Stimulated activated CD4-positive, alpha-beta T cell treated with anti-CD3 and anti-CD28 coated beads, Interleukin-12 subunit alpha, Interleukin-12 subunit beta, amount 100 ng/mL, for 4 hours (primary cell): ENCODE results near the gene NSUN7.
"Not testable (repeated sequence)": the region's sequence is repeated elsewhere in the genome, so short reads cannot be mapped to it uniquely, and the experiment has no call there.

ENCODE experiments used
- DNase-seq: peaks from one replicate; pipeline ENCODE4 v3.0.0-alpha.2; 2020

Gene NSUN7, protein sequence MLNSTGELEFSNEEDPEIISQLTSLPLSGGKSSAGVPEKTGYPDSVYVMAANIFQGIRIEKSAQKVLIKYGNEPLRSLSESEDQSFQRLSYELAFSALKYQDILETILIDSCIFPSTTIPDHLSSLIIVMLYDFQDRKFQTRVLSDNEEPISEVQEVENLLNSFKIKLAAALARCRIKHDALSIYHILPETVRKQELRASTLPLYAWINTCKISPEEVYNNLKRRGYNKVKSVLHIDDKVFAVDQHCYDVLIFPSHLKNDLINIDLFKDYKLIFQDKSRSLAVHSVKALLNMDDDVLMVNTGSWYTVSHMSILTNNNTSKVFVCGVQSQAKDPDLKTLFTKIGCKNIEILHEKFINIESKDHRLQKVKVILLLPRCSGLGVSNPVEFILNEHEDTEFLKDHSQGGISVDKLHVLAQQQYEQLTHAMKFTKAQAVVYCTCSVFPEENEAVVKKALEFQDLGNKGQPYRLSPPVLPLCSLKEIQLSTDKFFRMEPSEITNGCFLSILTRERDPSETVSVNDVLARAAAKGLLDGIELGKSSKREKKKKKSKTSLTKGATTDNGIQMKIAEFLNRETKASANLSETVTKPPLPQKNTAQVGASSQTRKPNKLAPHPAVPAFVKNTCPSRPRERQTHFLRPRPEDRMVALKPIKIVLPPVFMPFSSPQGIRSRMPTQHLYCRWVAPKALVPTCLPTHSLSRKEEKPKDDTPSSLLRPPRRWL

DNA sequence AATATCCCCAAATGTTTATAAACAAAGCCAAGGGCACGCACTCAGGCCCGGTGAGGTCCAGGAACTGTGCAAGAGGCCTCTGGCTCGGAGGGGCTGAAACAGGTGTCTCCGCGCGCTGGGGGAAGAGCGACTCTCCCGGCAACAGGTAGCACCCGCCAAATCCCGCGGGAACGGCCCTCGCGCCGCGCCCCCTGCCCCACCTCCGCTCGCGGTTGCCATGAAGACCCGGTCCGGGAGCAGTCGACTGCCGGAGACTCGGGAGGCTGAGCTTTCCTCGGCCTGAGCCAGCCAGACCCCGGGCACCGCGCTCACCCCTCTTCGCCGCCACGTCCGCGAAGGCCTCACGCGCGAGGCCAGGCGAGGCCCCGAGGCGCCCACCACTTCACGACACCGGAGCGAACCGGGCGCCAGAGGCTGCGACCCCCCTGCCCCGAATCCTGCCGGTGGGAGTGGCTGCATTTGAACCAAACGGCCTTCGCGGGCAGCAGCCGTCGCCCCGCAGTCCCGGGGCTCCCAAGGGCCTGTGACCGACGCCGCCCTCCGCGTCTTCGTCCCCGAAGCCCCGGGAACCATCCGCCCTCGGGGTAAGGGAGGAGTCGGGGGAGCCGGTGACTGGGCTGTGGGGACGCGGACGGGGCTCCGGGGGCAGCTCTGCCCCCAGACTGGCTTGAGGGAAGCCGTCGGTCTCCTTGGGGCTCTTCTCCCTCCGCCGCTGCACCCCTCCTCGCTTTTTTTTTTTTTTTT lies at the start of gene NSUN7:
TSS of gene NSUN7 (plus strand) at position 239 of the 744 bp plus-strand sequence. CDS start 739 bp downstream, outside the sequence.
- peak; percentile 11 for DNase-seq

DNA sequence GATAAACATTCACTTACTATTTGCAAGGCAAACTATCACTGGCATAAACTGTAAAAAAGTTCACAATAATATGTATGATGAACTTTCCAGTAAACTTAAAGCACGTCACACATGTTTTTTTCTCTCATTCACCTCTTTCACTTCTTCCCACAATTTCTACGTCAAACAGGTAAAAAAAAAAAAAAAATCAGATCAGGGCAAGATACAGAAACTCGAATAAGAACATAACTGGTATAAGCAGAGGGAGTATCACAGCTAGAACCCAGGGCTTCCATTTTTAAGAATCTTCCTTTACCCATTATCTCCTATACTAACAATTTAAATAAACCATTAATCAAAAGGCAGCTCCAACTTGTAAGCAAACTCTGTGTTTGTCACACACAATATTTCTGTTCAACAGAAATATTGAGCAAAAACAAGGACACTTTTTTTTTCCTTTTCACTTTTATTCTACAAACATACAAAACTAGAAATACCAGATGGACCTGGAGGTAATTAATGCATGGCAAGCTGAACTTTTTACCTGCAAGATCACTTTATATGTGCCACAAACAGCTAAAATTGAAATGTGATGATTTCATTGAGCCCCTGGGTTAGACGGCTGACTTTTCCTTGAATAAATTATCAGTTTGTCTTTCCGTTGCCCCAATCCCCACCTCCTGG lies 47.5 kb upstream of the NSUN7 start:
- DNase-seq, result no peak

DNA sequence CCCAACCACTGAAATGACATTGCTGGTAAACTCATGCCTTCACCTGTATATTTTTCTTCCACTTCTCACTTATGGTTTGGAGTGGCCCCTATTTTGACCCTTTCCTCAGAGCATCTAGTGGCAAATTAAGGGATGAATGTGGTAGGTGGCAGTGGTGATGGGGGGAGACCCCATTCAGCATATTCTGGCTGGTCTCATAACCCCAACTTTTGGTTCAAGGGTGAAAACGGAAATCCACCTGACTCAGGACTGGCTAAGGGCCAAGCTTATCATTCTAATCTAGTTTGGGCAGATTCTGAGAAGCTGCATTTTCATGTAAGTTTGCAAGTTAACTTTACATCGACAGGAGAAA lies 47.0 kb upstream of the NSUN7 start:
- DNase-seq, result no peak

DNA sequence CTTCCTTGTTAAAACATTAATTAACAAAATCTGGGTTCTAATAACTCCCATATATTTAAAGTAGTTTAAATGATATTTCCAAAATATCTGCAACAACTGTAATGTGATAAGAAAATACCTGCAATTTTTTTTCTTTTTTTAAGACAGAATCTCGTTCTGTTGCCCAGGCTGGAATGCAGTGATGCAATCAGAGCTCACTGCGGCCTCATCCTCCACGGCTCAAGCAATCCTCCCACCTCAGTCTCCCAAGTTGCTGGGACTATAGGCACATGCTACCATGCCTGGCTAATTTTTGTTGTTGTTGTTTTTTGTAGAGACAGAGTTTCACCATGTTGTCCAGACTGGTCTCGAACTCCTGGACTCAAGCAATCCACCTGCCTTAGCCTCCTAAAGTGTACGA lies 45.7 kb upstream of the NSUN7 start:
- no peak for DNase-seq

DNA sequence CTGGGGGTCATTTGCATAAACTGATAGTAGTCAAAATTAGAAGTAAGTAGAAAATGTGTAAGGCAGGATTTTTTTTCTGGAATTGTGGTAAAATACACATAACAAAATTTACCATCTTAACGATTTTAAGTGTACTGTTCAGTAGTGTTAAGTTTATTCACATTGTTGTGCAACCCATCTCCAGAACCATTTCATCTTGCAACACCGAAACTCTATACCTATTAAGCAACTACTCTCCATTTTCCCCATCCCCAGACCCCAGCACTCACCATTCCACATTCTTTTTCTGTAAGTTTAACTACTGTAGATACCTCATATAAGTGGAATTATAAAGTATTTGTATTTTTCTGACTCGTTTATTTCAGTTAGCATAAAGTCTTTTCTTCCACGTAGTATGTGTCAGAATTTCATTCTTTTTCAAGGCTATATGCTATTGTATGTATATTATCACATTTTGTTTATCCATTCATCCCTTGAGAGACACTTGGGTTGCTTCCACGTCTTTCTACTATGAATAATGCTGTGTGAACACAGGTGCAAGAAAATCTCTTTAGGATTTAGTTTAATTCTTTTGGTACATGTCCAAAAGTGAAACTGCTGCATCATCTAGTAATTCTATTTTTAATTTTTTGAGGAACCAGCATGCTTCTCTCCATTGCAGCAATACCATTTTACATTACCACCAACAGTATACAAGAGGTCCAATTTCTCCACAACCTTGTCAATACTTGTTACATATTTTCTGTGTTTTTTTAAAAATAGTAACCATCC lies 39.1 kb upstream of the NSUN7 start:
- no peak for DNase-seq

GRCh38 chr4:40713001-40713400 lies 36.8 kb upstream of the NSUN7 start:
- not testable (repeated sequence) for DNase-seq

GRCh38 chr4:40713798-40714197 lies 36.0 kb upstream of the NSUN7 start:
- no peak for DNase-seq

- no peak for DNase-seq
Observed at GRCh38 chr4:40718586-40718985, 31.2 kb upstream of the NSUN7 start.

DNA sequence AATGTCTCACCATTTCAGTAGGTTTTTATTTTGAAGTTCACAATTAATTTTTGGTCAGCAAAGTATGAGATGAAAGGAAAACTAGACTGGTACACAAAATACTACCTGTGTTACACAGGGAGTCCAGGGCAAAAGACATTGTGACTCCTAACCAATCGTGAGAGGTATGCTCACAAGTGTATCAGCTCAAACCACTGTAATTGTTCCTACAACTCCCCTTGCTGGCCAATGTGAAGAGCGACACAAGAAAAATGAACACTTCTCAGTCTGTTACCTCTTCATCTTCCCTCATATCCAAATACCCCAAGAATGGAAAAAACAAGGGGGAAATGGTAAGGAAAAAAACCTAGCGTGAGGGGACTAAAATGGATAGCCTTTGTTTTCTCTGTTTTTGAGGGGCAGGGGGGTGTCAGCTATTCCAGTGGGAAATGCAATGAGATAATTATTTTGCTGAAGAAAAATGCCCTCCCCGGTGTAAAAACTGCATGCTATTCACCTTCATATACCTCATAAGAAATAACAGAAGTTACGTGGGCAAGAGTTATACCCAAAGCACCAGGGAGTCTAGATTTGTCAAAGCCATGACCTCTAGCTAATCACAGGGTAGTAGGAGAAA lies 30.6 kb upstream of the NSUN7 start:
- no peak for DNase-seq

- no peak for DNase-seq
Observed at GRCh38 chr4:40720351-40720750, 29.4 kb upstream of the NSUN7 start.

DNA sequence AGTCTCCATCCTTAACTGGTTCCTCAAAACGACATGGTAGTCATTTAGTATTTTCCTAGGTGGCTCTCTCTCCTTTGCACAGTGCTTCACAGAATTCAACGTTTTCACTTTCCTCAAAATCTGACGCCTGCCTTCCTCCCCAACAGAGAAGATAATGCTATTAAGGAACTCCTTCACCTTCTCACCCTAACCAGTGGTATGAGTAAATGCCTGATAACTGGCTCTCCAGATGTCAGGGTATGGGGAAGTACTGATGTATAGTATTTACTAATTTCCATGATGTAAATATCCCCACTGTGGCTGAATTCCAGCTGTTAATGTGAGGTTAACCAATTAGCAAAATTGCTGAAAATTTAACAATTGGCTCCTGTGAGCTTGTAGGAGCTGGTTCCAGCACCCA lies 28.8 kb upstream of the NSUN7 start:
- no peak for DNase-seq

- no peak for DNase-seq
Observed at GRCh38 chr4:40721730-40722171, 28.0 kb upstream of the NSUN7 start.

GRCh38 chr4:40722576-40723161 lies 27.1 kb upstream of the NSUN7 start:
- no peak for DNase-seq

- no peak for DNase-seq
Observed at GRCh38 chr4:40723728-40724127, 26.0 kb upstream of the NSUN7 start.

DNA sequence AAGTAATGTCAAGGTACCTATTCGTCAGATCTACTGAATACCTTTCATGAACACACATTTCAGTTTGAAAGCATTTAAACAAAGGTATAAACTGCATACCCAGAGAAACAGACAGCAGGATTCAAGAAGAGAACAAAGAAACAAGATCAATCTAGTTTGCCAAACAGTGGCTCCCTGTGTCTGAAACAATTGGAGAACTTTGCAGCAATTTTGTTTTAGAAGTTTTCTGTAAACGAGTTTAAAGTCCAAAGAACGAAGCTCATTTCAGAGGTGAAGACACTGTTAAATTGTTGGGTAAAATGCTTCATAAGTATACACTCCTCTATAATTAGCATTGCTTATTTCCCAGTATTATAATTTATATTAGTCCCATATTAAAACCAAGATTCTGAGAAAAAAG lies 21.4 kb upstream of the NSUN7 start:
- no peak for DNase-seq

- DNase-seq, result no peak
Observed at GRCh38 chr4:40729555-40729954, 20.2 kb upstream of the NSUN7 start.

GRCh38 chr4:40730091-40730679 lies 19.6 kb upstream of the NSUN7 start:
- DNase-seq, result no peak

GRCh38 chr4:40731361-40731760 lies 18.4 kb upstream of the NSUN7 start:
- DNase-seq, result no peak

DNA sequence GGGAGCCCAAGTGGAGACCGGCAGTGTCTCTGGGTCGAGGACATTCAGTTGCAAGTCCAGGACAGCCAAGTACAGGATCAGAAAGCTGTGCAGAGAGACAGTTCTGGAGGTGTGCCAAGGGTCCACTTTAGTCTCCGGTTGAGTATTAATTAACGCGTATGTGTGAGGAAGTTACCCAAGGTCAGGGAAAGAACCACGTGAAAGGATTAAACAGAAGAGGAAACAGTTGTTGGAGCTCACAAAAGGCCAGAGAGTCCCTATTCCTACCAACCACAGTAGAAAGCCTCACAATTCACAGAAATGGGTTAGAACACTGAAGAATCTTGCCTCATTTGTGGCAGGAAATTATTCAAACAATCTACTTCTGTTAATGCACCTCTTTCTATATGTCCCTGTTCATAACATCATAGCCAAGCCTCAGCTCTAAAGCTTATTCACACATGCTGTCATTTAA lies 17.9 kb upstream of the NSUN7 start:
- DNase-seq, result no peak

GRCh38 chr4:40733752-40734151 lies 16.0 kb upstream of the NSUN7 start:
- no peak for DNase-seq

GRCh38 chr4:40734497-40734896 lies 15.3 kb upstream of the NSUN7 start:
- no peak for DNase-seq
